NCI-H526 (cell line): ENCODE results near the gene USP2.
A peak's percentile ranks its signal among the peaks of the same experiment; 100 is the strongest.

Experiments
- DNase-seq, 2 experiments: peaks; one replicate each; lab custom pipeline; 2025; lab: John Stamatoyannopoulos, UW

USP2 gene

DNA sequence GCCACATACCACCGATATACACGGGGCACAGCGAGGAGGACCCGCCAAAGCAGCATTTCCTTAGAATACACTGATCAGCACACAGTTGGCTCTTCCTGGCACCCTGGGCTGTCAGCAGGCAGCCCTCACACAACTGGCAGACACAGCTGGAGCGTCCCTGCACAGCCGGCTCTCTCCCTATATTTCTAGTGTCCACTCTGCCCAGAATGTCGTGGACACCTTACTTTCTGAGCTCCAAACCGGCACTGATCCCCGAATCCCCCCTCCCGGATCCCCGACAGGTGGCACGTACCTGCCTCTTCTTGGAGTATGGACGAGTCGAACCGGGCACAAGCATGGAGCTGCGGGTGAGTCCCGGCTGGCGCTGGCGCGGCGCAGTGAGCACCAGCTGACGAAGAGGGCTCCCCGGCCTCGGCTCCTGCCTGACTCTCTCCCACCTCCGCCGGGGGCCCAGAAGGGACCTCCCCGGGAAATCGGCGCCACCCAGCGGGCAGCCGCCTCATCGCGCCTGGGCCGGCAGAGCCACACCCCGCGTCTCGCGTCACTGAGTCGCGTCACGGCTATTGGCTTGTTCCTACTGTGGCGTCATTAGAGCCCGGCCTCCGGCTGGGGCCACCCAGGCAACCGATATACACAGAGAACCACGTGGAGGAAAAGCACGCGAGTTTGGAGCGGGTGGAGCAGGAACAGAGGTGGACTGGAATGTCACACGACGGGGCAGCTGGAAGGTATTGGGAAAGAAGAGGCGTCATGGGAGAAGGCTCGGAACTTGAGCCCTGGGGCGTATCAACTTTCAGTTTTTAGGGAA, at the start of gene USP2:
USP2 (minus strand) TSS at position 510 of the 808 bp plus-strand sequence. CDS start 8,210 bp downstream, outside the sequence.
- peak; percentile 98 to 100 for DNase-seq

- DNase-seq = no peak
These were observed 45.8 kb upstream of the USP2 start for GRCh38 chr11:119427279-119427678.

DNA sequence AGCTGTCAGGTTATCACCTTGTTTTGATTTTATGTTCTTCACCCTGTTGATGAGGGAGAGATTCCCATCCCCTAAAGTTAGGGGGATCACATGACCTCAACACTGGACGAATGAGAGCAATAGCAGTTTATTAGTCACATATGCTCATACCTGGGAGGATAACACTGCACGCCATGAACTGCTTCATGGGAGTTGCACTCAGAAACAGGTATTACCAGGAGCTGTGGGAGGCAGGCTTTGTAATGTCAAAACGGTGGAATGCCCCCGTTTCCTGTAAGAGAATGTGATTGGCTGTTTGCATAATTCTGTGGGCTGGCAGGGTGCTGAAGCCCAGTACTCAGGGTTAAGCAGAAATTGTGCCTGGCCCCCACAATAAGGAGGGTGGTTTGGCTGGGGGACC, 44.7 kb upstream of the USP2 start:
- DNase-seq = no peak

- DNase-seq = no peak
These were observed 43.3 kb upstream of the USP2 start for GRCh38 chr11:119424775-119425174.

- no peak for DNase-seq
These were observed 42.8 kb upstream of the USP2 start for GRCh38 chr11:119424276-119424675.

GRCh38 chr11:119423509-119424254, 42.2 kb upstream of the USP2 start:
- DNase-seq = peak in 1 of 2 experiments; percentile 36

DNA sequence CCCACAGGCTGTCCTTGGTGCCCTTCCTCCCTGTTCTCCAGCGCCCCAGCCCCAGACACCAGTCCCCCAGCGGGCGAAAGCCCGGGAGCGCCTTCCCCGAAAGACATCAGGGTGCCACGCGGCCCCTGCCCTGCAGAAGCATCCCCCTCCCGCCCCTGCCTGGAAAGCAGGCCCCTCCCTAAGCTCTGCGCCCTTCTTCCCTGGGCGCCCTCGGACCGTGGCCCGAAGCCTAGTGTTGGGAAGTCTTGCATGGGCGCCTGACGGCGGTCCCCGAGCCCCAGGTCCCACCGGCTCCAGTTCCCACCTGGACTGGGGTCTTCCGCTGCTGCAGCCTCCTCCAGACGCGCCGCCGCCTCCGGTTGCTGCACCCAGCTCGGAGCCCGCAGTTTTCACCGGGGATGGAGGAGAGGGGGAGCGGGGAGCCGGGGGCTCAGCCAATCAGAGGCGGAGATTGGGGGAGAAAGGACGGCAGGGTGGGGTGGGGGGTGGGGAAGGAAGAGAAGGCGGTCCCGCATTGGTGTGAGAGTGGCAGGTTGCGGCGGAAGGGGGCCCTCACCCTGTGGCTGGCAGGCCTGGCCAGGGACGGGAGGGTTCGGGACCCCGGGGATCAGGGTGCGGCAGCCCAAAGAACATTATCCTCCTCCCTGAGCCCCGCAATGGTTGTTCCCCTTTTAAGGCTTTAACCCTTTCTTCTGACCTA, 41.5 kb upstream of the USP2 start, which contains the start of gene THY1:
THY1 (minus strand) TSS at position 364 of the 700 bp plus-strand sequence. CDS start 2,267 bp downstream, outside the sequence.
- DNase-seq = peak; percentile 72 to 91

- peak; percentile 68 to 92 for DNase-seq
These were observed 40.7 kb upstream of the USP2 start for GRCh38 chr11:119421941-119422808.

DNA sequence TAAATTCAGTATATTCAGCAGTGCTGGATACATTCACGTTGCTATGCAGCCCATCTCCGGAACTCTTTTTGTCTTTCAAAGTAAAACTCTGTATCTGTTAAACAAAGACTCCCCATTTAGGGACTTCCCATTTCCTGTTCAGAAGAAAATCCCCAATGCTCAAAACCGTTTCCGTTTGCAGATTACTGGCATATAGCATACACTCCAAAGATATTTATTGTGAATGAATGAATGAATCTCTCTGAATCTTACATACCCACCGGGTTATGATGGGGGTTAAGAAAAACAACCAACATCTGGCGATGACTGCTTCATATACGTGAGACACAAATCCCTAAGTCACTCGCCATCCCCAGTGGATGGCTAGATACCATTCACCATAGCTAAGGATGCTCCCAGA, 39.9 kb upstream of the USP2 start:
- DNase-seq = no peak

GRCh38 chr11:119420631-119421030, 39.1 kb upstream of the USP2 start:
- no peak for DNase-seq

DNA sequence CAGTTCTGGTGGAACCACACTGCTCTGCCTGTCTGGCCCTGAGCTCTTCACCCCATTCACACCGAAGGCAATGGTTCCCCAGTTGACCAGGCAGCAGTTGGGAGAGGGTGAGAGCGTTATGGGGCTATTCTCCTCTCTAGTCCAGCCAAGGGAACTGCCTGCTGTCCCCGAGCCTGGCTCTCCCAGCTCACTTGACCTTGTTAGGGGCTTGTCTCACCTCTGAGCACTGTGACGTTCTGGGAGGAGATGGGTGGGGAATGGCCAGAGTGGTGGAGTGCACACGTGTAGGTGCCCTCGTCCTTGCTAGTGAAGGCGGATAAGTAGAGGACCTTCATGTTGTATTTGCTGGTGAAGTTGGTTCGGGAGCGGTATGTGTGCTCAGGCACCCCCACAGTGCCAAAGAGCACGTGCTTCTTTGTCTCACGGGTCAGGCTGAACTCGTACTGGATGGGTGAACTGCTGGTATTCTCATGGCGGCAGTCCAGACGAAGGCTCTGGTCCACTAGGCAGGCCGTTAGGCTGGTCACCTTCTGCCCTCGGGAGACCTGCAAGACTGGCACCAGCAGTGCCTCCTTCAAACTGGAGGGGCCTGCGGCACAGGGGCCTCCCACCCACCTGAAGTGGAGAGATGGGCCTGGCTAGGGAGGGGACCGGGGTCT, 38.5 kb upstream of the USP2 start:
- no peak for DNase-seq

- DNase-seq = no peak
These were observed 37.8 kb upstream of the USP2 start for GRCh38 chr11:119419246-119419645.

GRCh38 chr11:119418759-119419158, 37.3 kb upstream of the USP2 start:
- no peak for DNase-seq

DNA sequence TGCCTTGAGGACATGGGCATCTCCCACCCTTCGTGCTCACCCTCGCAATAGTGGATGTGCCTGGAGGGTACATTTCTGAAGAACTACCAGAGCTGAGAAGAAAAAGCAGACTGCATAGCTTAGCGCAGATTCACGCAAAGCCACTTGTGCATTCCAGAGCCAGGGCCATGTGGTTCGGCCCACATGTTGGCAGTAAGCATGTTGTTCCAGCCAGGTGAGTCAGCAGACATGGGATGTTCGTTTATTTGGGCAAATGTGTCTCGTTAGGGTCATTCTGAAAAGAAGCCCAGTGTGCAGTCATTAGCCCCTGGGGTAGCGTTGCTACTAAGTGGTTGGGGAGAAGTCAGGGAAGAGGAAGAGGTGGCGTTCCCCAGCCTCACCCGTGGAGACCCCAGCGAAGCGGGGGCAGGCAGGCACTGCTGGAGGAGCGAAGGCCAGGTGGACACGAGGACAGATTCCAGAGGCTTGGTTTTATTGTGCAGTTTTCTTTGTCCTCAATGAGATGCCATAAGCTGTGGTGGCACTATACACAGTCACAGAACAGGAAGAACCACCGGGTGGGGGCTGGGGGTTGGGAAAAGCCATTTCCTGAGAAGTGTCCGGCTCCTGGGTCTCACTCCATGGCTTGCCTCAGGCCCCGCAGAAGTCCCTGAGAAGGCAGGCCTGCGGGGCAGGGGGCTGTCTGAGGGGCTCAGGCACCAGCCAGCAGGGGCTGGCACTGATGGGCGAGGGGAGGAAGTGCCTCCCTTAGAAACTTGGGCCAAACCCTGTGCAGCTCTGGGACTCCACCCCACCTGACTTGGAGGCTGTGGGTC, 36.4 kb upstream of the USP2 start:
- DNase-seq = no peak

GRCh38 chr11:119416606-119417580, 35.4 kb upstream of the USP2 start:
- no peak for DNase-seq

- no peak for DNase-seq
These were observed 34.5 kb upstream of the USP2 start for GRCh38 chr11:119415966-119416365.

- DNase-seq = no peak
These were observed 34.0 kb upstream of the USP2 start for GRCh38 chr11:119415517-119415916.

GRCh38 chr11:119414734-119415133, 33.2 kb upstream of the USP2 start:
- no peak for DNase-seq

DNA sequence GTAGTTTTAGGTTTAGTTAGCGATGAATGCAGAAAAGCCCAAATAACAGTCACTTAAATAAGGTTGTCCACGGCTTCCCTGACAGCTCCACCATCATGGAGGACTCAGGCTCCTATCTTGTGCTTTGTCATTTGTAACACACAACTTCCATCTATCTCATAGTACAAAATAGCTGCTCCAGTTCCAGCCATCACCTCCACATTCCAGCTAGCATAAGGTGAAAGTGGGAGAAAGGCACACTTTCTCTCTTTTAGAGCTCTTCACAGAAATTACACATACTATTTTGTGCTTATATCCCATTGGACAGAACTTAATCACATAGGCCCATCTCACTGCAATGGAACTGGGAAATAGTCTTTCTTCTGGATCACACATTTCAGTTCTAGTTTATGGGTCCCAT, 32.8 kb upstream of the USP2 start:
- no peak for DNase-seq
